ENCODE measurements around the gene LEKR1.
"Not testable (repeated sequence)": the region's sequence is repeated elsewhere in the genome, so short reads cannot be mapped to it uniquely, and the experiment has no call there.

The LEKR1 gene

GRCh38 chr3:156806698-156807097 is 19.5 kb upstream of the LEKR1 start:
- no peak for DNase-seq (ENCODE audit: low spot score)

GRCh38 chr3:156808025-156808424 is 18.1 kb upstream of the LEKR1 start:
- DNase-seq (ENCODE audit: low spot score) = no peak

DNA sequence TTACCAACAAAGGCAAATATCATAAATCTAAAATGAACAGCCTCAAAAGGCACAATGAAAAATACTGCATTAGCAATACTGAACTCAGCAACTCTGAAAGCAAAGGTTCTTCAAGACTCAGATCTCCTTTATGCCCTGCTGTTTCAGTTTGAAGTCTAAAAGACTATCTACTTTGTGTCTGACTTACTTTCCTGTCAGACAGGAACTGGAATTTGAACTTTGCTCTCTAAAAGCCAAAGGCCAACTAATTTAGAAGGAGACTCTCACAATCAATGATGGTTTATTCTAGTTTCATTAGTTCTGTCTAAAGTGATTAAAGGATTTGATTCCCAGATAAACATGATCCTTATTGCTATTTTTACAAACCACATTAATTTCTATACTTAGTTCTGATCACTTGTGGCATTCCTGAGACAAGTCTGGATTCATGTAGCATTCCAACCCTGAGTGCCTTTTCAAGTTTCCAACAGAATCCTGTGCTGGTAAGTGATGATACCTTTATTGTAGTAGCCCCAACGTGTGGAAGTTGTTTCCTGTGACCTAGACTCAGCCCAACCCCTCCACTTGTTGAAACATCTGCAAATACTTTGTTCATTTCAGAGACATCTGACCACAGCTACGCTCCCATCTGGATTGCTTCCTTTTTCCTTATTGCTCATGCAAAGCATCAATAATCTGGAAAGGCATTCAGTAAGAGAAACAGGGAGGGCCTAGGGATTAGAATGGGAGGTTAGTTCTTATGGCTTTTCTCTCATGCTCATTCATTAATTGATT is 14.9 kb upstream of the LEKR1 start:
- no peak for DNase-seq (ENCODE audit: low spot score)

GRCh38 chr3:156812521-156813335 is 13.4 kb upstream of the LEKR1 start:
- no peak for DNase-seq (ENCODE audit: low spot score)

- DNase-seq (ENCODE audit: low spot score) = no peak
Observed at GRCh38 chr3:156814295-156814694, 11.9 kb upstream of the LEKR1 start.

DNA sequence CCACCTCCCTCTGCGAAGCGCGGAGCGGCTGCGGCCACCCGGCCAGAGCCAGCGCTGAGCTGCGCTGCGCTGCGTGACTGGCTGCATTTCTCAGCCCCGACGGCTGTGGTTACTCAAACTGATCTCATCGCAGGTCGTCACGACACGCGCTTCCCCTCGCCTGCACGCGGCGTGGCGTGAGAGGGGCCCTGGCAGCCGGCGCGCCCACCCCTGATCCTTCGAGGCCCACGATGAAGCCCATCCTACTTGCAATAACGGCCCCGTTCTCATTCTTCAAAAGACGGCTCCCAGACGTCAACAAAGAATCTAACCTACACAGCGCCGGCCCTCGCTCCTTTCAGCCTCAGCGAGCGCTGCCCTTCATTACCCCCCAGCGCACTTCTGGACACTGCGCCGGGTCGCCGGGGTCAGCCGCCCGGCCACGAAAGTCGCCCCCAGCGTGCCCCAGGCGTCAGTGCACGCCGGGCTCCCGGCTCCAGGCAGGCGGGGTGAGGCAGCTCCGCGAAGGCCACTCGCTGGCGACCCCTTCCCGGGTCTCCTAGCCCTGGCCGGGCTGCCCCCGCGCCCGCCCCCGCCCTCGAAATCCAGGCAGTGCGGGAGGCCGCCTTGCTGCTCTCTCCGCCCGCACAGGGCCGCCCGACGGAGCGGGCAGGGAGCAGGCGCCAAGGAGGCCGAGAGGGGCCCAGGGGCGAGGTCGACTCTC is 9.9 kb upstream of the LEKR1 start:
- DNase-seq (ENCODE audit: low spot score) = peak; percentile 24

GRCh38 chr3:156816794-156817645 is 9.1 kb upstream of the LEKR1 start:
- peak; percentile 90 for DNase-seq (ENCODE audit: low spot score)

GRCh38 chr3:156817646-156818272 is 8.4 kb upstream of the LEKR1 start:
- no peak for DNase-seq (ENCODE audit: low spot score)

DNA sequence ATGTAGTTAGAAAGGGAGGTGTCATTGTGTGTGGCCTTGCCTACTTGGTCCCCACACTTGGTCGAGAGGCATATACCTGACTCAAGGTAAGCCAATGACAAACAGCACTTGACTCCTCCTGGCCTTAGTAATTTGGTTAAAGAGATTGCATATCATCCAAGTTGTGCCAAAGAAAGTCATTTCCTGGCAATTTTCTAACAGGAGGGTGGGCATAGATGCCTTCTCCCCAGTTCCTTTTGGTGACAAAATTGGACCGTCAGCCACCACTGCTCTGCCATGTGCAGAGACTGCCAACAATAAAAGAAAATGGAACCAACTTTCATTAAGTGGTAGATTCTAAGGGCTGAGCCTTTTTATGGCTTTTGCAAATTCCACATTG is 7.9 kb upstream of the LEKR1 start:
- no peak for DNase-seq (ENCODE audit: low spot score)

DNA sequence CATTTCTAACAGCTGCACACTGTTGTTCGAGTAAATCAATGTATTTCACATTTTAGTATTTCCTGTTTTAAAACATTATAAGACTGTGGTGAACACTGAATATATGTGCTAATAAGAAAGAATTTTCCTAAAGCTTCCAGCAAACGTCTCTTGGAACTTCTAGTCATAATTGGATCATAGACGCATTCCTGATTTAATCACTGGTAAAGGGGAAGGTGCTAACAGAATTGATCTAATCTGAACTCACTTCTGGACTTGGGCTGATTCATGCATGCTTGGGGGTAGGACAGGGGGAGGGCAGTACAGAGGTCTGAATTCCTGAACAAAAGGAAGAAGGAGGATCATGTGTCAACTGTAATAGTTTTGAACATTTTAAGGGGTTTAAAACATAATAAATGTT is 7.3 kb upstream of the LEKR1 start:
- DNase-seq (ENCODE audit: low spot score) = no peak

DNA sequence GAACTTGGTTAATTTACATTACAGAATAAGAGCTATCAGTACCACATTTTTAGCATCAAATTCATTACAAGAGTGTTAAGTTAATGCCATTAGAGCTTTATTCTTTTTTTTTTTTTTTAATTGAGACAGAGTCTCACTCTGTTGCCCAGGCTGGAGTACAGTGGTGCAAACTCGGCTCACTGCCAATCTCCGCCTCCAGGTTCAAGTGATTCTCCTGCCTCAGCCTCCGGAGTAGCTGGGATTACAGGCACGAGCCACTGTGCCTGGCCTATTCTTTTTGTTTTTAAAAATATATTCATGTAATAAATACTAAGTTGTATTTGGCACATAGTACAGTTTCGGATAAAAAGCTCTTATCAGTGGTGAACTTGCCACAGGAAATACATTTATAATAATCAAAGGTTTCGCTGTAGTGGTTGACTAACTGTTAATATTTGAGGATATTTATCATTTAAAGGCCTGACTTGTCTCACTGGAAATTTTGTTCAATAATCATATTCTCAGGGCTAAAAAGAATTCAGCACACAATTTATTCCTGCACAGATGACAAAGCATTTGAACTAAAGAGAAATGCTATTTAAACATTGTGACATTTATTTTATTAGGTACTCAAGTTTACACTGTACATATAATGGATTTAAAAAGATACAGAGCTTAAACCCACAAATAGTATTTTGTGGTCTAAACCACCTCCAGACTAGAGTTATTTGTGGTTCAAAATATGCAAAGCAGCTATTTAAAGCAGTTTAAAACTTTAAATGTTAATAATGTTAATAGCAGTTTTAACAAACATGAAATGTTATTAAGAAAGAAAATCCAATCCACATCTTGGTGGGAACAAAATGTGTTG is 6.1 kb upstream of the LEKR1 start:
- DNase-seq (ENCODE audit: low spot score) = no peak

GRCh38 chr3:156820692-156821080 is 5.5 kb upstream of the LEKR1 start:
- DNase-seq (ENCODE audit: low spot score) = no peak

GRCh38 chr3:156822626-156823260 is 3.4 kb upstream of the LEKR1 start:
- DNase-seq (ENCODE audit: low spot score) = not testable (repeated sequence)

- DNase-seq (ENCODE audit: low spot score) = no peak
Observed at GRCh38 chr3:156825795-156826143, 384 bp upstream of the LEKR1 start.

DNA sequence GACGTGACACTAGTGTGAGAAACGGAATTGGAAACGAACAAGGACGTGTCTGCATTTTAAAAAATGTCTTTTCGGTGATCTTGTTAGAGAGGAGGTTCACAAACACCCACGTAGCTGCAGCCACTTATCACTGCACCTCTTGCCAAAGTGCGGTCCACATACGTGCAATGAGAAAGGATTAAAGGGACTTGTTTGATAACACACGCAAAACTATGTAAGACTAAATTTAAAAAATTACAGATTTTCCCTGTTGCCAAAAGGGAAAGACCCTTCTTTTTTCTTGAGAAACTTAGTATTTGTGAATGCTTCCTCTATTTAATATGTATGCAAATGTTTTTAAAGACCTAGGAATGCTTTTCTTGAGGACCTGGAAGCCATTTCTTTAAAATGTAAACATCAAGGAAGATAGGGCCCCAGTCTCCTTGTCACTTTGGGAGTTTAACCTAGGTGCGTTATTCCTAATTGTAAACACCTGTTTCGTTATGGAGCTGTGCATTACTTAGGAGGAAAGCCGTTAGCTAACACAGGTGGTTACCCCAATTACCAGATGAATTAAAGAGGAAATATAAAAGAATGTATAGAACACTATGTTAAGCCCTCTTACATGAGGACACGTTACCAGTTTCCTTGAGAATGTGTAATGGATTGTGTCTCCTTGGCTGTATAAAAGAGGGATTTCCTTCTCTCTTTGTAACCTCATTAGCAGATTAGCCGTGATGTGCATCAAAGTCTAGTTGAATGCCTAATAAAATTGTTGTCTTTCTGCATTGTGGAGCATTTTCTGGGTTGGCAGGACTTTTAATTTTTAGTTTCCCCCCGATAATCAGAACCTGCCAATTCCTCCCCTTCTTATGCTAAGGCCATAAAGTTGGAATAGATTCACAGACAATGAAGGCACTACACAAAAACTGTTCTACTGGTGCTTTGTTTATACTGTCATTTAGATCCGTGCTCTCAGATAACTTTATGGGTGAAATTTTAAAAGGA is 1.0 kb downstream of the LEKR1 start:
- DNase-seq (ENCODE audit: low spot score) = no peak

GRCh38 chr3:156831006-156831405 is 4.9 kb downstream of the LEKR1 start:
- no peak for DNase-seq (ENCODE audit: low spot score)

- no peak for DNase-seq (ENCODE audit: low spot score)
Observed at GRCh38 chr3:156834435-156834834, 8.3 kb downstream of the LEKR1 start.

DNA sequence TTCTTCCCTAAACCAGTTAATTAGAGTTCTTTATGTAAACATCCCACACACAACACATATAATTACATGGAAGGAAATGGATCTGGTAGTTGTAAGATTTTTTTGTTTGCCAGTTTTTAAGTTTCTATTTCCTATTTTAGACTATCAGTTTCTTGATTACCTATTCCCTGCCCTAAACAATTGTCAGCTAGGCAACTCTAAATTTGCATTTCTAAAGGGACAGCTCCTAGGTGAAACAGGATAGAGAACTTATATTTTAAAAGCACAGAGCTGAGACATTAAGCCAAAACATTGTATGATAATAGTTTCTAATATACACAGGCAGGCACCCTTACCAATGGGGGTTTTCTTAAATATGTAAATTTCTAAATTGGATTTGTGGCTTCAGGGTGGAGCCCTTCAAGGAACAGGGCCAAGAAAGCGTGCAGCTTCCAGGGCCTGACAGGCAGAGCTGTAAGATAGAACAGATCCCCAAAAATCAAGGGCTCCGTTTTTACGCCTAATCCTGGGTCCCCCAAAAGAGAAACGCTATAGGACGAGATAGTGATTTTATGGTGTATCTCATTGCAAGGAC is 8.9 kb downstream of the LEKR1 start:
- DNase-seq (ENCODE audit: low spot score) = no peak
